Mucosa of descending colon (tissue), 3 donors: ENCODE data around the gene SURF1. TPM values are rescaled to one million over a fixed set of nuclear protein-coding genes. Genes with fewer than 3 reads are reported as not detected.
"Not testable (repeated sequence)": the region's sequence is repeated elsewhere in the genome, so short reads cannot be mapped to it uniquely, and the experiment has no call there.

ENCODE experiments used
- ATAC-seq: fragments of 200-7000 bp; cut with Tn5 transposase; one replicate; pipeline ENCODE4 v1.9.1; 2020; ENCODE audit warnings: mild to moderate bottlenecking, moderate library complexity
- DNase-seq, 3 donors: peaks; one replicate each; pipeline ENCODE4 v3.0.0-alpha.2; 2020
- H3K36me3 ChIP-seq: fragments of 200-600 bp; one replicate; pipeline ENCODE4 v1.8.0; 2021; ENCODE audit warnings: low read depth, mild to moderate bottlenecking
- H3K4me1 ChIP-seq: fragments of 200-600 bp; one replicate; pipeline ENCODE4 v1.8.0; 2021; ENCODE audit warnings: low read depth, mild to moderate bottlenecking
- H3K4me3 ChIP-seq: fragments of 200-600 bp; one replicate; pipeline ENCODE4 v1.8.0; 2021; ENCODE audit warnings: mild to moderate bottlenecking
- H3K9me3 ChIP-seq: fragments of 200-600 bp; one replicate; pipeline ENCODE4 v1.8.0; 2021; ENCODE audit warnings: mild to moderate bottlenecking
- intact Hi-C, 2 donors: fragments of 100-400 bp; cut with DNase I in 1 of 2; cut with micrococcal nuclease in 1 of 2; formaldehyde crosslinking; loops; one replicate each; pipeline versions ENCODE4 v1.11.0 to v1.11.1; 2022; cut with DNase I, micrococcal nuclease
- total RNA-seq, 3 donors: library from RNA; stranded (reverse); fragmentation: NEBNext Ultra II Directional in 2 of 3; extraction: Animal tissue kit (Norgen Biotek cat#: 25700) in 2 of 3; gene quantifications; one replicate each; pipeline versions ENCODE4 v1.2.1 to v1.2.4, GENCODE V29; 2021 to 2023
- TF ChIP-seq, protein P1 (sequence below): fragments of 200-600 bp; IDR thresholded peaks from one replicate; pipeline ENCODE4 v1.8.0; 2022; ENCODE audit warnings: antibody characterized with exemption, mild to moderate bottlenecking
- donor health status: DM: no; HTN: no; CAD: no; lungs with moderate emphysema.
- donor health status: DM: no; HTN: no; CAD: no.
- donor health status: DM: no; HTN: yes; CAD: no.

SURF1 gene
- total RNA-seq, 3 donors from 2014 or later: 45.4 to 63.0 (median 52.2) TPM

DNA sequence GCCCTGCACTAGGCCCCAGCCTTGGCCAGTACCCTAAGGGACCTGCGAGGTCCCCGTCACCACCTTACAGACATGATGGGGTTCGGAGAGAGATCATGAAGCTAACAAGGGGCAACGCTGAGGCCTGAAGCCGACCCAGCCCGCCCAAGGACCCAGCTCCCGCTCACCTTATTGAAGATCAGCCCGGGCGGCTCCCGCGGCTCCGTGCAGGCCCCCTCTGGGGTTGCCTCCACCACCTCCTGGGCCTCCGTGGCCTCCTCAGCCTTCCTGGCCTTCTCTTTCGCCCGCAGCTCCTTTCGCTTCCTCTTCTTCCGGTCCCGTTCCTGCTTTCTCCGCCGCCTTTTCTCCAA, 23.9 kb downstream of the SURF1 start:
- intact Hi-C loops: no loop called here
- no peak for ATAC-seq
- H3K4me3 ChIP-seq: no peak overlapping the region
- no peak for DNase-seq
- TF ChIP-seq, protein P1, sequence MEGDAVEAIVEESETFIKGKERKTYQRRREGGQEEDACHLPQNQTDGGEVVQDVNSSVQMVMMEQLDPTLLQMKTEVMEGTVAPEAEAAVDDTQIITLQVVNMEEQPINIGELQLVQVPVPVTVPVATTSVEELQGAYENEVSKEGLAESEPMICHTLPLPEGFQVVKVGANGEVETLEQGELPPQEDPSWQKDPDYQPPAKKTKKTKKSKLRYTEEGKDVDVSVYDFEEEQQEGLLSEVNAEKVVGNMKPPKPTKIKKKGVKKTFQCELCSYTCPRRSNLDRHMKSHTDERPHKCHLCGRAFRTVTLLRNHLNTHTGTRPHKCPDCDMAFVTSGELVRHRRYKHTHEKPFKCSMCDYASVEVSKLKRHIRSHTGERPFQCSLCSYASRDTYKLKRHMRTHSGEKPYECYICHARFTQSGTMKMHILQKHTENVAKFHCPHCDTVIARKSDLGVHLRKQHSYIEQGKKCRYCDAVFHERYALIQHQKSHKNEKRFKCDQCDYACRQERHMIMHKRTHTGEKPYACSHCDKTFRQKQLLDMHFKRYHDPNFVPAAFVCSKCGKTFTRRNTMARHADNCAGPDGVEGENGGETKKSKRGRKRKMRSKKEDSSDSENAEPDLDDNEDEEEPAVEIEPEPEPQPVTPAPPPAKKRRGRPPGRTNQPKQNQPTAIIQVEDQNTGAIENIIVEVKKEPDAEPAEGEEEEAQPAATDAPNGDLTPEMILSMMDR: no peak
- H3K4me1 ChIP-seq: peaks cover 27% of the 10 kb centered on the region
- H3K36me3 ChIP-seq: peaks cover 15% of the 10 kb centered on the region
- no peaks in the 10 kb centered on the region for H3K9me3 ChIP-seq

DNA sequence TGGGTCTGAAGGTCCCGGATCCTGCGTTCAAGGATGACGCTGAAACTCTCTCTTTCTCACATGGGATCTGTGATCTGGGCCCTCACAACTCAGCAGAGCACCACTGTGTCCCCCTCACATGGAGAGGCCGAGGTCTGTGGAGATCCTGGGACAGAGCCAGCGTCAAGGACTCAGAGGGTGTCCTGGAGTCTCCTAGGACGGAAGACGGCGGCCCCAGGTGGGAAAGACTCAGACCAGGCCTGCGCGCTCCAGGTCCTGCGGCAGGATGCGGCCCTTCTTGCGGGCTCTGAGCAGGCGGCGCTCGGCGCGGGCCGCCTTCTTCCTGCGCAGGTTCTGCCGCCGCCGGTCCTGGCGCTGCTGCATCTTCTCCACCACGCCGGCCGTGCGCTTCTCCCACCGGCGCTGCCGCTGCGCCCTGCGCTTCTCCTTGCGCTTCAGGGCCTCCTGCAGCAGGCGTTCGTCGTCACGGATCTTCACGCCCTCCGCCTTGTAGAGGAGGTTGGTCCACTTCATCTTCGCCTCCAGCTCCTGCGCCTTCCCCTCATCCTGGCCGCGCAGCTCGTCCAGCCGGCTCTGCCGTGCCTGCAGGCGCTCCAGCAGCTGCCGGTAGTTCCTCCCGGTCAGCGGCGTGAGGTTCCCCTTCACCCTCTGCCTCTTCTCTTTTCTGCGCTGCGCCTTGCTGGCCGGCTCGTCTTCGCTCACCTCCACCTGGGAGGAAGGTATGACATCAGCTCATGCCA, 24.5 kb downstream of the SURF1 start:
- TF ChIP-seq, protein P1: no peak
- H3K4me1 ChIP-seq: peaks cover 27% of the 10 kb centered on the region
- peaks cover 15% of the 10 kb centered on the region for H3K36me3 ChIP-seq
- DNase-seq (no peak), ATAC-seq (no peak)
- H3K9me3 ChIP-seq: no peaks in the 10 kb centered on the region
- intact Hi-C loops: no loop called here
- no peak overlapping the region for H3K4me3 ChIP-seq

DNA sequence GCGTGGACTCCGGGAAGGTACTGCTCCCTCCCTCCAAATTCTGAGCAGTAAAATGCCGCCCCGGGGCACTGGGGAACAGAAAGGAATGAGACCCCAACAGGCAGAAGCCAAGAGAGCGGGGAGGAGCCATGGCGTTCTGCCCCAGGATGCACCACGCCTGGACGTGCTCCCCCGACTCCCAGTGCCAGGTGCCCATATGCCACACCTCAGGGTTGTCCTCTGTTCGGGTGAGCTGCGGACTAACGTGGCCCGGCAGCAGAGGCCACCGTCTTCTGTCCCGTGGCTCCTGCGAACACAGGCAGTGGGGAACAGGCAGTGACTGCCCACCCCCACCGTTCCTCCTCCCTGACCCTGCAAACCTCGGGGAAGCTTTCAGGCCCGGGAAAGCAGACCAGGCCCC, 25.1 kb downstream of the SURF1 start:
- H3K36me3 ChIP-seq: peaks cover 15% of the 10 kb centered on the region

DNA sequence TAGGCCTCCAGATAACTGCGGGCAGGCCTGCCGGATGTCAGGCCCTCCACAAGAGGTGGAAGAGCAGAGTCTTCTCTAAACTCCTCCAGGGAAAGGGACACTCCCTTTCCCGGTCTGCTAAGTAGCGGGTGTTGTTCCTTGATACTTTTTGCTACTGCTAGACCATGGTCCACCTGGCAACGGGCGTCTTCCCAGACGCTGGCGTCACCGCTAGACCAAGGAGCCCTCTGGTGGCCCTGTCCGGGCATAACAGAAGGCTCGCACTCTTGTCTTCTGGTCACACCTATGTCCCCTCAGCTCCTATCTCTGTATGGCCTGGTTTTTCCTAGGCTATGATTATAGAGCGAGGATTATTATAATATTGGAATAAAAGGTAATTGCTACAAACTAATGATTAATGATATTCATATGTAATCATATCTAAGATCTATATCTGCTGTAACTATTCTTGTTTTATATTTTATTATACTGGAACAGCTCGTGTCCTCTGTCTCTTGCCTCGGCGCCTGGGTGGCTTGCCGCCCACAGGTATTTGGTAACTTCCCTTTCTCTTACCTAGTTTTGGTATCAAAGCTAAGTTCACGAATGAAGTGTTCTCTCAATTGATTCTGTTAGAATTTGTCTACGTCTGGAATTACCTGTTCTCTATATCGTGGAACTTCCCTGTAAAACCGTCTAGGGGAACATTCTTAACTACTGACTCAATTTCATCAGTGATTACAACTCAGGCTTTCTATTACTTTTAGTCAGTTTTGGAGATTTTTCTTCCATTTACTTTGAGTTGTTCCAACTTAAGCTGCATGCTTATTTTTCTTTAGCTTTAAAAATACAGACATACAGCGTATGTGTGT, 26.8 kb downstream of the SURF1 start:
- intact Hi-C loops: loop anchor here in 1 of 2 donors (10.0 kb wide), 1 partner anchor 145 kb away; no protein-coding TSS in a partner anchor
- Histone ChIP-seq H3K36me3 (peaks cover 15% of the 10 kb centered on the region), H3K4me1 (peaks cover 16% of the 10 kb centered on the region)
- H3K4me3 ChIP-seq, ATAC-seq, H3K9me3 ChIP-seq: not testable (repeated sequence)
- peak in 2 of 3 donors; percentile 49 to 69 for DNase-seq
- TF ChIP-seq, protein P1: peak; percentile 64

More for the DNA sequence above, 25.1 kb downstream of the SURF1 start:
- Histone ChIP-seq H3K4me1 (peaks cover 23% of the 10 kb centered on the region), H3K9me3 (no peaks in the 10 kb centered on the region), H3K4me3 (no peak overlapping the region)
- TF ChIP-seq, protein P1: no peak
- intact Hi-C loops: no loop called here
- ATAC-seq: no peak
- no peak for DNase-seq

DNA sequence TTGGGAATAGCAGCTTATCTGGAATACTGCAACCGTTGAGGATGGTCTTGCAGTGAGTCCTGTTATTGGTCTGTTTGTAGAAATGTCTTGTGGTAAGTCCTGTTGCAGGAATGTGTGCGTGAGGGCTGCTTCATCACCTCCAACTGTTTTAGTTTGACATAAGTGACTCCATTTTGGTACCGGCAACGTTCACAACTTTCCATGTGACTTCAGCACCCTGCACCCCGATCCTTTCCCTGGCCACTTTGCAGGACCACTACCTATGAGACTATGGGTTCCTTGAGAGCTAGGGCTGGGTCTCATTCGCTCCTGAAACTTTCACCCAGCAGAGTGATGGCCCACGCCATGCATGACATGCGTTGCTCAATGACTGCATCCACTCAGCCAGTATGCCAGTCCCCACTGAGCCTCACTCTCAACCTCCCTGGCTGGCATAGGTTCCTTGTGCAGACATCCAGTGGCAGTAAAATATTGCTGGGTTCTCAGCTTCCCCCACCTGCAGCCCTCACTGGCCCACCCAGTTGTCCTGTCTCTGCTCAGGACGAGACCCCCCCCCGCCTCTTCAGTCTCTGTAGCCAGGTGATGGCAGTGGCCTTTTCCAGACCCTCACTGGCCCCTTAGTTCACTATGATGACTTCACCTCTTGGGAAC, 28.3 kb downstream of the SURF1 start:
- intact Hi-C loops: loop anchor here in 1 of 2 donors (10.0 kb wide), 1 partner anchor 143 kb away; no protein-coding TSS in a partner anchor
- TF ChIP-seq, protein P1: no peak
- no peak for ATAC-seq
- H3K9me3 ChIP-seq: no peaks in the 10 kb centered on the region
- peaks cover under 1% of the 10 kb centered on the region for H3K4me1 ChIP-seq
- DNase-seq: no peak
- H3K4me3 ChIP-seq: no peak overlapping the region
- peaks cover 15% of the 10 kb centered on the region for H3K36me3 ChIP-seq

DNA sequence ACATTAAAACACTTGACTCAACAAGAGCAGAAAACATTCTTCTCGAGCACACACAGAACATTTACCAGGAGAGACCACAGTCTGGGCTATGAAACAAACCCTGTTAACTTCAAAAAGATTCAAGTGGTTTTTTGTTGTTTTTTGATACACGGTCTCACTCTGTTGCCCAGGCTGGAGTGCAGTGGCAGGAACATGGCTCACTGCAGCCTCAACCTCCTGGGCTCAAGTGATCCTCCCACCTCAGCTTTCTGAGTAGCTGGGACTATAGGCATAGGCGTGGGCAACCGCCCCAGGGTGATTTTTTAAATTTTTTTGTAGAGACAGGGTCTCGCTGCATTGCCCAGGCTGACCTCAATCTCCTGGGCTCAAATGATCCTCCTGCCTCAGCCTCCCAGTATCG, 29.3 kb downstream of the SURF1 start:
- H3K36me3 ChIP-seq, DNase-seq, H3K9me3 ChIP-seq, H3K4me3 ChIP-seq, ATAC-seq, H3K4me1 ChIP-seq: not testable (repeated sequence)
- intact Hi-C loops: loop anchor here in 1 of 2 donors (10.0 kb wide), 1 partner anchor 142 kb away; no protein-coding TSS in a partner anchor
